ENCODE measurements around the gene TMEM38B. TPM values are rescaled to one million over a fixed set of nuclear protein-coding genes. Genes with fewer than 3 reads are reported as not detected.

Gene TMEM38B
- total RNA-seq, 3 donors from 2014 or later (not counting 1 experiment from before 2014, with no cell fraction given) = 5.7 to 8.0 (median 8.0) TPM

- no peaks in the 10 kb centered on the region for H3K36me3 ChIP-seq (ENCODE audit: control insufficient read depth, insufficient read depth, low read length)
- no peaks in the 10 kb centered on the region for H3K27me3 ChIP-seq (ENCODE audit: control insufficient read depth, insufficient read depth, low read length)
- Mint-ChIP-seq H3K9me3 (peaks cover 2 to 19% of the 10 kb centered on the region in 2 donors), H3K4me1 (no peaks in the 10 kb centered on the region), H3K4me3 (no peak overlapping the region), H3K36me3 (no peaks in the 10 kb centered on the region), H3K27ac (no peak overlapping the region), H3K27me3 (ENCODE audit: low read depth in 2 of 2) (no peaks in the 10 kb centered on the region)
- H3K9me3 ChIP-seq (ENCODE audit: control insufficient read depth, insufficient read depth, low read length) = peaks cover 4% of the 10 kb centered on the region
- no peak for TF ChIP-seq CTCF (IDR thresholded peaks at IDR 0.05)
- 80% methylated on average over 1 of the region's 3 CpGs for WGBS (ENCODE audit: insufficient coverage)
- intact Hi-C loops (cut with micrococcal nuclease) = no loop called here
- no peak overlapping the region for H3K27ac ChIP-seq (ENCODE audit: low read length)
- DNase-seq = no peak
- no peak overlapping the region for H3K4me3 ChIP-seq (ENCODE audit: low read length)
- no peak for ATAC-seq
- no peaks in the 10 kb centered on the region for H3K4me1 ChIP-seq (ENCODE audit: control insufficient read depth, insufficient read depth, low read length)
These were observed 121.9 kb downstream of the TMEM38B start for GRCh38 chr9:105816202-105816744.

- Mint-ChIP-seq H3K4me3 (no peak overlapping the region), H3K36me3 (no peaks in the 10 kb centered on the region), H3K4me1 (no peaks in the 10 kb centered on the region), H3K27me3 (ENCODE audit: low read depth in 2 of 2) (no peaks in the 10 kb centered on the region), H3K27ac (no peak overlapping the region), H3K9me3 (peaks cover 2 to 16% of the 10 kb centered on the region in 2 donors)
- no peak for TF ChIP-seq CTCF (IDR thresholded peaks at IDR 0.05)
- ATAC-seq = no peak
- Histone ChIP-seq H3K4me3 (ENCODE audit: low read length) (no peak overlapping the region), H3K36me3 (ENCODE audit: control insufficient read depth, insufficient read depth, low read length) (no peaks in the 10 kb centered on the region), H3K27me3 (ENCODE audit: control insufficient read depth, insufficient read depth, low read length) (no peaks in the 10 kb centered on the region), H3K9me3 (ENCODE audit: control insufficient read depth, insufficient read depth, low read length) (peaks cover 4% of the 10 kb centered on the region), H3K4me1 (ENCODE audit: control insufficient read depth, insufficient read depth, low read length) (no peaks in the 10 kb centered on the region), H3K27ac (ENCODE audit: low read length) (no peak overlapping the region)
- 100% methylated on average over 4 of the region's 5 CpGs for WGBS (ENCODE audit: insufficient coverage)
- no peak for DNase-seq
- intact Hi-C loops (cut with micrococcal nuclease) = no loop called here
These were observed 122.6 kb downstream of the TMEM38B start for GRCh38 chr9:105816981-105817380.

GRCh38 chr9:105818903-105819302 lies 124.6 kb downstream of the TMEM38B start:
- Histone ChIP-seq H3K27ac (ENCODE audit: low read length) (no peak overlapping the region), H3K27me3 (ENCODE audit: control insufficient read depth, insufficient read depth, low read length) (no peaks in the 10 kb centered on the region), H3K36me3 (ENCODE audit: control insufficient read depth, insufficient read depth, low read length) (no peaks in the 10 kb centered on the region), H3K9me3 (ENCODE audit: control insufficient read depth, insufficient read depth, low read length) (peaks cover 3% of the 10 kb centered on the region), H3K4me3 (ENCODE audit: low read length) (no peak overlapping the region), H3K4me1 (ENCODE audit: control insufficient read depth, insufficient read depth, low read length) (no peaks in the 10 kb centered on the region)
- no peaks in the 10 kb centered on the region for H3K4me1 Mint-ChIP-seq
- DNase-seq (no peak), ATAC-seq (no peak)
- no peak overlapping the region for H3K27ac Mint-ChIP-seq
- no peak for TF ChIP-seq CTCF (IDR thresholded peaks at IDR 0.05)
- H3K9me3 Mint-ChIP-seq = peaks cover 2 to 11% of the 10 kb centered on the region in 2 donors
- WGBS (ENCODE audit: insufficient coverage) = 95% methylated on average over 13 of the region's 15 CpGs
- no peaks in the 10 kb centered on the region for H3K36me3 Mint-ChIP-seq
- intact Hi-C loops (cut with micrococcal nuclease) = no loop called here
- H3K4me3 Mint-ChIP-seq = no peak overlapping the region
- H3K27me3 Mint-ChIP-seq (ENCODE audit: low read depth in 2 of 2) = no peaks in the 10 kb centered on the region

DNA sequence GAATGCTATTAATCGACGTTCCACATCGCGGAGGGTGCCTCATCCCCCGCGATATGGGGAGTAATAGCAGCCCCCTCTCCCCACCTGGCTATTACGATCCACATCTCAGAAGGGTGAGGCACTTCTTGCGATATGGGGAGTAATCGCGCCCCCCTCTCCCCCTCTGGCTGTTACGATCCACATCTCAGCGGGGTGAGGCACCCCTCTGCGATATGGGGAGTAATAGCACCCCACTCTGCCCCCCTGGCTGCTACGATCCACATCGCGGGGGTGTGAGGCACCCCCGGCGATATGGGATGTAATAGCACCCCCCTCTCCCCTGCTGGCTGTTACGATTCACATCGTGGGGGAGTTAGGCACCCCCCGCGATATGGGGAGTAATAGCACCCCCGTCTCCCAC lies 128.5 kb downstream of the TMEM38B start:
- ATAC-seq = no peak

More for the DNA sequence above, 128.5 kb downstream of the TMEM38B start:
- peaks cover 3% of the 10 kb centered on the region for H3K9me3 ChIP-seq (ENCODE audit: control insufficient read depth, insufficient read depth, low read length)
- whole genome bisulfite sequencing (ENCODE audit: insufficient coverage) = 88% methylated on average over 16 of the region's 23 CpGs
- TF ChIP-seq CTCF (IDR thresholded peaks at IDR 0.05) = no peak
- Mint-ChIP-seq H3K36me3 (no peaks in the 10 kb centered on the region), H3K9me3 (peaks cover 6 to 10% of the 10 kb centered on the region in 2 donors), H3K4me1 (no peaks in the 10 kb centered on the region), H3K4me3 (no peak overlapping the region), H3K27ac (no peak overlapping the region), H3K27me3 (ENCODE audit: low read depth in 2 of 2) (peaks cover 0 to 2% of the 10 kb centered on the region in 2 donors)
- no peak overlapping the region for H3K27ac ChIP-seq (ENCODE audit: low read length)
- H3K27me3 ChIP-seq (ENCODE audit: control insufficient read depth, insufficient read depth, low read length) = no peaks in the 10 kb centered on the region
- no peaks in the 10 kb centered on the region for H3K4me1 ChIP-seq (ENCODE audit: control insufficient read depth, insufficient read depth, low read length)
- intact Hi-C loops (cut with micrococcal nuclease) = no loop called here
- DNase-seq = no peak
- H3K4me3 ChIP-seq (ENCODE audit: low read length) = no peak overlapping the region
- H3K36me3 ChIP-seq (ENCODE audit: control insufficient read depth, insufficient read depth, low read length) = no peaks in the 10 kb centered on the region

Measured in natural killer cell (primary cell).